ENCODE data around the gene DDOST.

DNA sequence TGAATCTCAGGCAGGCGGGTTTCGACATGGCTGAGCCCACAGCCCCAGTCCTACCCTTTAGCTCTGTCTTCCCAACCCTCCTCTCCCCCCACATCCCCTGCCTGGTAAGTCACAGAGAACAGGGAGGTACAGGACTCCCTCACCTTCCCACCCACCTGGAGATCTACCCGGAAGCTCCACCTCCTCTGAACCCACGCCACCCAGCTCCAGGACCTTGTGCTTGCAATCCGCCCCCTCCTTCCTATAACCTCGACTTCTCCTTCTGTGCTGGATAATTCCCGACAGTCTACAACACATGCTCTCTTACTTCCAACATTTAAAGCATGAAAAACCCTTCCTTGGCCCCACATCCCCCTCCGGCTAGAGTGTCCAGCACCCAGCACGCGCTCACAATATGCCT is 34.3 kb upstream of the DDOST start:
- TF ChIP-seq, protein P1, sequence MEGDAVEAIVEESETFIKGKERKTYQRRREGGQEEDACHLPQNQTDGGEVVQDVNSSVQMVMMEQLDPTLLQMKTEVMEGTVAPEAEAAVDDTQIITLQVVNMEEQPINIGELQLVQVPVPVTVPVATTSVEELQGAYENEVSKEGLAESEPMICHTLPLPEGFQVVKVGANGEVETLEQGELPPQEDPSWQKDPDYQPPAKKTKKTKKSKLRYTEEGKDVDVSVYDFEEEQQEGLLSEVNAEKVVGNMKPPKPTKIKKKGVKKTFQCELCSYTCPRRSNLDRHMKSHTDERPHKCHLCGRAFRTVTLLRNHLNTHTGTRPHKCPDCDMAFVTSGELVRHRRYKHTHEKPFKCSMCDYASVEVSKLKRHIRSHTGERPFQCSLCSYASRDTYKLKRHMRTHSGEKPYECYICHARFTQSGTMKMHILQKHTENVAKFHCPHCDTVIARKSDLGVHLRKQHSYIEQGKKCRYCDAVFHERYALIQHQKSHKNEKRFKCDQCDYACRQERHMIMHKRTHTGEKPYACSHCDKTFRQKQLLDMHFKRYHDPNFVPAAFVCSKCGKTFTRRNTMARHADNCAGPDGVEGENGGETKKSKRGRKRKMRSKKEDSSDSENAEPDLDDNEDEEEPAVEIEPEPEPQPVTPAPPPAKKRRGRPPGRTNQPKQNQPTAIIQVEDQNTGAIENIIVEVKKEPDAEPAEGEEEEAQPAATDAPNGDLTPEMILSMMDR (IDR thresholded peaks at IDR 0.05), result no peak
- TF ChIP-seq POLR2A (IDR thresholded peaks at IDR 0.05), result no peak
